KMS-11 (cell line): ENCODE measurements around the gene XPR1.

Experiments
- H2AFZ ChIP-seq: fragments of 200-600 bp; sonication (generic); 2 replicates; pipeline ENCODE4 v1.6.1; 2016; ENCODE audit warnings: antibody characterized with exemption, mixed run types, low read depth
- H3K27ac ChIP-seq: fragments of 200-600 bp; sonication (generic); 2 replicates; pipeline ENCODE4 v1.6.1; 2016; ENCODE audit warnings: mild to moderate bottlenecking, mixed run types
- H3K27me3 ChIP-seq: fragments of 200-600 bp; sonication (generic); 2 replicates; pipeline ENCODE4 v1.6.1; 2017; ENCODE audit warnings: mild to moderate bottlenecking, low read depth, mixed run types, moderate library complexity; ENCODE audit not compliant: insufficient read depth
- H3K36me3 ChIP-seq: fragments of 200-600 bp; sonication (generic); 2 replicates; pipeline ENCODE4 v1.6.1; 2017; ENCODE audit warnings: mild to moderate bottlenecking, mixed run types; ENCODE audit not compliant: insufficient read depth
- H3K4me1 ChIP-seq: fragments of 200-600 bp; sonication (generic); 2 replicates; pipeline ENCODE4 v1.6.1; 2016; ENCODE audit warnings: mild to moderate bottlenecking, low read depth, mixed run types; ENCODE audit not compliant: poor library complexity, severe bottlenecking
- H3K4me2 ChIP-seq: fragments of 200-600 bp; sonication (generic); 2 replicates; pipeline ENCODE4 v1.7.0; 2016; ENCODE audit warnings: mild to moderate bottlenecking, mixed run types
- H3K4me3 ChIP-seq: fragments of 200-600 bp; sonication (generic); IDR thresholded peaks from 2 replicates; pipeline ENCODE4 v1.6.1; 2017; ENCODE audit warnings: low read depth, low read length, mixed read lengths; ENCODE audit not compliant: insufficient read depth
- H3K79me2 ChIP-seq: fragments of 200-600 bp; sonication (generic); 2 replicates; pipeline ENCODE4 v1.6.1; 2016; ENCODE audit warnings: low read depth, mixed run types; ENCODE audit not compliant: insufficient read depth
- H3K9ac ChIP-seq: fragments of 200-600 bp; sonication (generic); 2 replicates; pipeline ENCODE4 v1.6.1; 2016; ENCODE audit warnings: mild to moderate bottlenecking, mixed run types
- H4K20me1 ChIP-seq: fragments of 200-600 bp; sonication (generic); 2 replicates; pipeline ENCODE4 v1.6.1; 2016; ENCODE audit warnings: mild to moderate bottlenecking, mixed run types; ENCODE audit not compliant: insufficient read depth
- CTCF ChIP-seq: fragments of 200-600 bp; sonication (generic); conservative IDR thresholded peaks from 2 replicates; pipeline ENCODE4 v1.6.1; 2017; ENCODE audit warnings: low read depth, mild to moderate bottlenecking, antibody characterized with exemption, low read length, moderate library complexity, mixed read lengths

XPR1 gene

GRCh38 chr1:180919183-180919700 is 287.4 kb downstream of the XPR1 start:
- no peaks in the 10 kb centered on the region for H4K20me1 ChIP-seq
- H3K9ac ChIP-seq, result no peak overlapping the region
- H3K36me3 ChIP-seq, result no peaks in the 10 kb centered on the region
- no peaks in the 10 kb centered on the region for H3K27me3 ChIP-seq
- no peak for TF ChIP-seq CTCF
- H3K79me2 ChIP-seq, result no peaks in the 10 kb centered on the region
- no peak overlapping the region for H2AFZ ChIP-seq
- no peak overlapping the region for H3K27ac ChIP-seq
- H3K4me2 ChIP-seq, result no peak overlapping the region
- H3K4me1 ChIP-seq, result no peaks in the 10 kb centered on the region
- H3K4me3 ChIP-seq, result no peak overlapping the region

- TF ChIP-seq CTCF, result no peak
- Histone ChIP-seq H3K4me3 (no peak overlapping the region), H3K79me2 (no peaks in the 10 kb centered on the region), H3K27me3 (no peaks in the 10 kb centered on the region), H3K36me3 (no peaks in the 10 kb centered on the region), H2AFZ (no peak overlapping the region), H3K4me1 (no peaks in the 10 kb centered on the region), H3K9ac (no peak overlapping the region), H4K20me1 (no peaks in the 10 kb centered on the region), H3K27ac (no peak overlapping the region), H3K4me2 (no peak overlapping the region)
Observed at GRCh38 chr1:180920193-180920592, 288.4 kb downstream of the XPR1 start.

- TF ChIP-seq CTCF, result no peak
- Histone ChIP-seq H3K4me2 (no peak overlapping the region), H3K27me3 (no peaks in the 10 kb centered on the region), H2AFZ (no peak overlapping the region), H3K4me3 (no peak overlapping the region), H3K79me2 (no peaks in the 10 kb centered on the region), H3K36me3 (no peaks in the 10 kb centered on the region), H3K4me1 (no peaks in the 10 kb centered on the region), H3K9ac (no peak overlapping the region), H3K27ac (no peak overlapping the region), H4K20me1 (no peaks in the 10 kb centered on the region)
Observed at GRCh38 chr1:180920702-180921101, 288.9 kb downstream of the XPR1 start.

- Histone ChIP-seq H3K27me3 (no peaks in the 10 kb centered on the region), H4K20me1 (no peaks in the 10 kb centered on the region), H3K9ac (no peak overlapping the region), H3K36me3 (no peaks in the 10 kb centered on the region), H3K79me2 (no peaks in the 10 kb centered on the region), H2AFZ (no peak overlapping the region), H3K4me1 (no peaks in the 10 kb centered on the region), H3K27ac (no peak overlapping the region), H3K4me3 (no peak overlapping the region), H3K4me2 (no peak overlapping the region)
- TF ChIP-seq CTCF, result no peak
Observed at GRCh38 chr1:180921386-180921785, 289.6 kb downstream of the XPR1 start.
